Measurements from ENCODE around the gene CDK2AP2. TPM values are rescaled to one million over a fixed set of nuclear protein-coding genes. Genes with fewer than 3 reads are reported as not detected.

CDK2AP2 gene
- total and polyA plus RNA-seq, 10 of the 15 experiments (the other 5 are each of a cell fraction or from before 2014, with no cell fraction given): 8.0 to 177 (median 40.9) TPM

DNA sequence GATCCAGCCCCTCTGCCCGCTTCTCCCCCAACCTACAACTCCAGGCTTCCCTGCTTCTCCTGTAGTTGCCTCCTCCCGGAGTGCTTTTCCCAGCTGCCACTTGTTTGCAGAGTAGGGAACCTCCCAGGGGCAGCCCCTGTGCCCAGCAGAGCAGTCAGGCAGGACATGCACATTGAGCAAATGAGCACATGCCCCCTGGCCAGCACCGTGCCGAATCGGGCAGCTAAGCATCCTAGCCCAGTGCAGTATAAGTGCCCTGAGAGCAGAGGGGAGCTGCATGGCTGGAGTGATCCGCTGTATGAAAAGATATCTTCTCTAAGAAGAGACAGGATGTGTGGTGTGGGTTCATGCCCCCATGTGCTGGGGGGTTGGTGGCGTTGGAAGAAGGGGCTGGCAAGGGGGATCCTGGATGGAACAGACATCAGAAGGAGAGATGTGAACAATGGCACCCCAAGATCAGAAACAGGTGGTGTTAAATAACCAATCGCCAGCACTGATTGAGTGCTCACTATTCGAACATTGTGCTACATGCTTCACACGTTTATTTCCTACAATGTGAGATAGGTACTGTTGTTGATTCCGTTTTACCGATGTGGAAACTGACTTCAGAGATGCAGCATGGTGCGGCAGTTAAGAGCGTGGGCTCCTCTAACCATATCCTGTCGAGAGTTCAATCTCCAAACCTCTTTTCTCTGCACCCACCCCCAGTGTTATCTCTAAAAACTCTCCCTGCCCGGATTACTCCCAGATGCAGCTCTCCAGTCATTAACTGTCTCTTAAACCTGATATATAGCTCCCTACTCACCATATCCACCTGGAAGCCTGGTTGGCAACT, 23.9 kb downstream of the CDK2AP2 start (continued):
- TF ChIP-seq MEF2B (IDR thresholded peaks at IDR 0.05; ENCODE audit: partially characterized antibody, poor library complexity, severe bottlenecking): no peak
- no peak for TF ChIP-seq ATF7 (IDR thresholded peaks at IDR 0.05; ENCODE audit: low read depth)
- TF ChIP-seq CBFB (IDR thresholded peaks at IDR 0.05; ENCODE audit: low read depth): peak; percentile 9; the same call in 1 of the 2 replicates
- 0 out of 2 replicates have a peak, but pooled peaks have one; percentile 11 for TF ChIP-seq POLR2AphosphoS5 (IDR thresholded peaks at IDR 0.05; ENCODE audit: low read length)
- TF ChIP-seq MYB (IDR thresholded peaks at IDR 0.05; ENCODE audit: borderline replicate concordance, low read depth, low read length): peak; percentile 28; the same call in 1 of the 2 replicates
- no peak for TF ChIP-seq SRF (IDR thresholded peaks at IDR 0.05; ENCODE audit: low read depth in 2 of 2, low read length in 2 of 2)
- TF ChIP-seq SMAD5 (IDR thresholded peaks at IDR 0.05; ENCODE audit: low read depth): no peak; the same call in 1 of the 2 replicates
- TF ChIP-seq TCF12 (IDR thresholded peaks at IDR 0.05; ENCODE audit: low read depth, low read length): 0 out of 2 replicates have a peak, but pooled peaks have one; percentile 49
- TF ChIP-seq, protein P1, sequence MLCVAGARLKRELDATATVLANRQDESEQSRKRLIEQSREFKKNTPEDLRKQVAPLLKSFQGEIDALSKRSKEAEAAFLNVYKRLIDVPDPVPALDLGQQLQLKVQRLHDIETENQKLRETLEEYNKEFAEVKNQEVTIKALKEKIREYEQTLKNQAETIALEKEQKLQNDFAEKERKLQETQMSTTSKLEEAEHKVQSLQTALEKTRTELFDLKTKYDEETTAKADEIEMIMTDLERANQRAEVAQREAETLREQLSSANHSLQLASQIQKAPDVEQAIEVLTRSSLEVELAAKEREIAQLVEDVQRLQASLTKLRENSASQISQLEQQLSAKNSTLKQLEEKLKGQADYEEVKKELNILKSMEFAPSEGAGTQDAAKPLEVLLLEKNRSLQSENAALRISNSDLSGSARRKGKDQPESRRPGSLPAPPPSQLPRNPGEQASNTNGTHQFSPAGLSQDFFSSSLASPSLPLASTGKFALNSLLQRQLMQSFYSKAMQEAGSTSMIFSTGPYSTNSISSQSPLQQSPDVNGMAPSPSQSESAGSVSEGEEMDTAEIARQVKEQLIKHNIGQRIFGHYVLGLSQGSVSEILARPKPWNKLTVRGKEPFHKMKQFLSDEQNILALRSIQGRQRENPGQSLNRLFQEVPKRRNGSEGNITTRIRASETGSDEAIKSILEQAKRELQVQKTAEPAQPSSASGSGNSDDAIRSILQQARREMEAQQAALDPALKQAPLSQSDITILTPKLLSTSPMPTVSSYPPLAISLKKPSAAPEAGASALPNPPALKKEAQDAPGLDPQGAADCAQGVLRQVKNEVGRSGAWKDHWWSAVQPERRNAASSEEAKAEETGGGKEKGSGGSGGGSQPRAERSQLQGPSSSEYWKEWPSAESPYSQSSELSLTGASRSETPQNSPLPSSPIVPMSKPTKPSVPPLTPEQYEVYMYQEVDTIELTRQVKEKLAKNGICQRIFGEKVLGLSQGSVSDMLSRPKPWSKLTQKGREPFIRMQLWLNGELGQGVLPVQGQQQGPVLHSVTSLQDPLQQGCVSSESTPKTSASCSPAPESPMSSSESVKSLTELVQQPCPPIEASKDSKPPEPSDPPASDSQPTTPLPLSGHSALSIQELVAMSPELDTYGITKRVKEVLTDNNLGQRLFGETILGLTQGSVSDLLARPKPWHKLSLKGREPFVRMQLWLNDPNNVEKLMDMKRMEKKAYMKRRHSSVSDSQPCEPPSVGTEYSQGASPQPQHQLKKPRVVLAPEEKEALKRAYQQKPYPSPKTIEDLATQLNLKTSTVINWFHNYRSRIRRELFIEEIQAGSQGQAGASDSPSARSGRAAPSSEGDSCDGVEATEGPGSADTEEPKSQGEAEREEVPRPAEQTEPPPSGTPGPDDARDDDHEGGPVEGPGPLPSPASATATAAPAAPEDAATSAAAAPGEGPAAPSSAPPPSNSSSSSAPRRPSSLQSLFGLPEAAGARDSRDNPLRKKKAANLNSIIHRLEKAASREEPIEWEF (IDR thresholded peaks at IDR 0.05; ENCODE audit: insufficient replicate concordance, low read depth, low read length): no peak
- peak; percentile 44; the same call in 1 of the 2 replicates for TF ChIP-seq TAF1 (IDR thresholded peaks at IDR 0.05; ENCODE audit: borderline replicate concordance, low read depth, low read length)
- TF ChIP-seq CREB1 (IDR thresholded peaks at IDR 0.05; ENCODE audit: low read depth): no peak
- no peak for TF ChIP-seq SIX5 (IDR thresholded peaks at IDR 0.05; ENCODE audit: low read depth, low read length, severe bottlenecking)
- no peak for TF ChIP-seq HDGF (IDR thresholded peaks at IDR 0.05)
- TF ChIP-seq SMAD1 (IDR thresholded peaks at IDR 0.05; ENCODE audit: low read depth, partially characterized antibody): no peak
- TF ChIP-seq RAD21 (IDR thresholded peaks at IDR 0.05; ENCODE audit: insufficient read depth, low read depth, low read length): no peak
- TF ChIP-seq HDAC6 (IDR thresholded peaks at IDR 0.05; ENCODE audit: unreplicated experiment): no peak
- TF ChIP-seq, protein P2, sequence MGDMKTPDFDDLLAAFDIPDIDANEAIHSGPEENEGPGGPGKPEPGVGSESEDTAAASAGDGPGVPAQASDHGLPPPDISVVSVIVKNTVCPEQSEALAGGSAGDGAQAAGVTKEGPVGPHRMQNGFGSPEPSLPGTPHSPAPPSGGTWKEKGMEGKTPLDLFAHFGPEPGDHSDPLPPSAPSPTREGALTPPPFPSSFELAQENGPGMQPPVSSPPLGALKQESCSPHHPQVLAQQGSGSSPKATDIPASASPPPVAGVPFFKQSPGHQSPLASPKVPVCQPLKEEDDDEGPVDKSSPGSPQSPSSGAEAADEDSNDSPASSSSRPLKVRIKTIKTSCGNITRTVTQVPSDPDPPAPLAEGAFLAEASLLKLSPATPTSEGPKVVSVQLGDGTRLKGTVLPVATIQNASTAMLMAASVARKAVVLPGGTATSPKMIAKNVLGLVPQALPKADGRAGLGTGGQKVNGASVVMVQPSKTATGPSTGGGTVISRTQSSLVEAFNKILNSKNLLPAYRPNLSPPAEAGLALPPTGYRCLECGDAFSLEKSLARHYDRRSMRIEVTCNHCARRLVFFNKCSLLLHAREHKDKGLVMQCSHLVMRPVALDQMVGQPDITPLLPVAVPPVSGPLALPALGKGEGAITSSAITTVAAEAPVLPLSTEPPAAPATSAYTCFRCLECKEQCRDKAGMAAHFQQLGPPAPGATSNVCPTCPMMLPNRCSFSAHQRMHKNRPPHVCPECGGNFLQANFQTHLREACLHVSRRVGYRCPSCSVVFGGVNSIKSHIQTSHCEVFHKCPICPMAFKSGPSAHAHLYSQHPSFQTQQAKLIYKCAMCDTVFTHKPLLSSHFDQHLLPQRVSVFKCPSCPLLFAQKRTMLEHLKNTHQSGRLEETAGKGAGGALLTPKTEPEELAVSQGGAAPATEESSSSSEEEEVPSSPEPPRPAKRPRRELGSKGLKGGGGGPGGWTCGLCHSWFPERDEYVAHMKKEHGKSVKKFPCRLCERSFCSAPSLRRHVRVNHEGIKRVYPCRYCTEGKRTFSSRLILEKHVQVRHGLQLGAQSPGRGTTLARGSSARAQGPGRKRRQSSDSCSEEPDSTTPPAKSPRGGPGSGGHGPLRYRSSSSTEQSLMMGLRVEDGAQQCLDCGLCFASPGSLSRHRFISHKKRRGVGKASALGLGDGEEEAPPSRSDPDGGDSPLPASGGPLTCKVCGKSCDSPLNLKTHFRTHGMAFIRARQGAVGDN (IDR thresholded peaks at IDR 0.05): peak; percentile 29; the same call in 1 of the 2 replicates
- TF ChIP-seq KAT2A (conservative IDR thresholded peaks at IDR 0.05; ENCODE audit: control insufficient read depth, low read depth, low read length): no peak

Data from GM12878 (cell line).